SK-N-SH treated with all-trans-retinoic acid at 6 μM for 48 hours (cell line): ENCODE measurements around the gene TFDP1.

Experiments
- ATAC-seq: fragments of 200-7000 bp; cut with Tn5 transposase; 3 replicates; pipeline ENCODE4 v1.9.1; 2020; ENCODE audit warnings: mild to moderate bottlenecking, moderate library complexity
- ARNTL ChIP-seq: fragments of 450-650 bp; formaldehyde crosslinking; IDR thresholded peaks from 2 replicates; pipeline ENCODE4 v1.5.0; 2020; ENCODE audit warnings: low read depth, mild to moderate bottlenecking, moderate library complexity, borderline replicate concordance
- BACH2 ChIP-seq: fragments of 250-450 bp; sonication (Bioruptor Pico); IDR thresholded peaks from 2 replicates; pipeline ENCODE4 v1.9.0; 2021; ENCODE audit warnings: mild to moderate bottlenecking, borderline replicate concordance
- CSDC2 ChIP-seq: fragments of 250-450 bp; sonication (Bioruptor Pico); IDR thresholded peaks from 2 replicates; pipeline ENCODE4 v1.5.0; 2020; ENCODE audit warnings: mild to moderate bottlenecking, moderate library complexity
- ESRRG ChIP-seq: fragments of 250-450 bp; sonication (Bioruptor Pico); IDR thresholded peaks from 2 replicates; pipeline ENCODE4 v1.6.1; 2021; ENCODE audit warnings: mild to moderate bottlenecking
- ISL1 ChIP-seq: fragments of 250-450 bp; sonication (Bioruptor Pico); IDR thresholded peaks from 2 replicates; pipeline ENCODE4 v2.1.2; 2022; ENCODE audit warnings: mild to moderate bottlenecking, moderate library complexity
- PATZ1 ChIP-seq: fragments of 250-450 bp; sonication (Bioruptor Pico); IDR thresholded peaks from 2 replicates; pipeline ENCODE4 v1.8.0; 2020; ENCODE audit warnings: mild to moderate bottlenecking, moderate library complexity, borderline replicate concordance
- PPARA ChIP-seq: fragments of 250-450 bp; sonication (Bioruptor Pico); IDR thresholded peaks from 2 replicates; pipeline ENCODE4 v1.5.0; 2020; ENCODE audit warnings: mild to moderate bottlenecking, borderline replicate concordance
- RARB ChIP-seq: fragments of 250-450 bp; sonication (Bioruptor Pico); IDR thresholded peaks from 2 replicates; pipeline ENCODE4 v1.8.0; 2021; ENCODE audit warnings: mild to moderate bottlenecking, moderate library complexity
- SNAI2 ChIP-seq: fragments of 250-450 bp; sonication (Bioruptor Pico); IDR thresholded peaks from 2 replicates; pipeline ENCODE4 v1.5.0; 2020; ENCODE audit warnings: mild to moderate bottlenecking, moderate library complexity
- TCF4 ChIP-seq: fragments of 250-450 bp; sonication (Bioruptor Pico); IDR thresholded peaks from 2 replicates; pipeline ENCODE4 v1.8.0; 2021; ENCODE audit warnings: mild to moderate bottlenecking, moderate library complexity, borderline replicate concordance
- TOX ChIP-seq: fragments of 250-450 bp; sonication (Bioruptor Pico); IDR thresholded peaks from 2 replicates; pipeline ENCODE4 v1.8.0; 2021; ENCODE audit warnings: mild to moderate bottlenecking, moderate library complexity, borderline replicate concordance
- ZC3H10 ChIP-seq: fragments of 250-450 bp; sonication (Bioruptor Pico); IDR thresholded peaks from 2 replicates; pipeline ENCODE4 v1.5.1; 2021; ENCODE audit warnings: mild to moderate bottlenecking, moderate library complexity
- ZFP3 ChIP-seq: fragments of 250-450 bp; sonication (Bioruptor Pico); IDR thresholded peaks from 2 replicates; pipeline ENCODE4 v1.5.0; 2020; ENCODE audit warnings: mild to moderate bottlenecking, moderate library complexity
- ZFP30 ChIP-seq: fragments of 450-650 bp; formaldehyde crosslinking; IDR thresholded peaks from 2 replicates; pipeline ENCODE4 v1.5.0; 2022; ENCODE audit warnings: mild to moderate bottlenecking, moderate library complexity
- ZNF565 ChIP-seq: fragments of 450-650 bp; formaldehyde crosslinking; conservative IDR thresholded peaks from 2 replicates; pipeline ENCODE4 v1.5.0; 2020; ENCODE audit warnings: low read depth, mild to moderate bottlenecking, moderate library complexity
- ZNF70 ChIP-seq: fragments of 450-650 bp; formaldehyde crosslinking; IDR thresholded peaks from 2 replicates; pipeline ENCODE4 v1.5.0; 2020; ENCODE audit warnings: mild to moderate bottlenecking, moderate library complexity
- ZNF8 ChIP-seq: fragments of 450-650 bp; formaldehyde crosslinking; IDR thresholded peaks from 2 replicates; pipeline ENCODE4 v1.5.0; 2020; ENCODE audit warnings: mild to moderate bottlenecking, moderate library complexity
- TF ChIP-seq, protein P1 (sequence below): fragments of 250-450 bp; sonication (Bioruptor Pico); IDR thresholded peaks from 2 replicates; pipeline ENCODE4 v1.5.1; 2021; ENCODE audit warnings: mild to moderate bottlenecking, moderate library complexity
- TF ChIP-seq, protein P2 (sequence below): fragments of 250-450 bp; sonication (Bioruptor Pico); IDR thresholded peaks from 2 replicates; pipeline ENCODE4 v1.5.0; 2020; ENCODE audit warnings: mild to moderate bottlenecking, moderate library complexity
- TF ChIP-seq, protein P3 (sequence below): fragments of 250-450 bp; sonication (Bioruptor Pico); IDR thresholded peaks from 2 replicates; pipeline ENCODE4 v1.5.1; 2020; ENCODE audit warnings: low read depth, mild to moderate bottlenecking, moderate library complexity

Gene TFDP1

GRCh38 chr13:113618455-113618854 lies 33.9 kb downstream of the TFDP1 start:
- ATAC-seq = no peak
- TF ChIP-seq ZFP30 (CRISPR knock-in tag) (no peak), ESRRG (CRISPR knock-in tag) (no peak), ZNF565 (CRISPR knock-in tag) (no peak), TOX (CRISPR knock-in tag) (no peak), RARB (no peak), ZNF8 (CRISPR knock-in tag) (no peak), ARNTL (CRISPR knock-in tag) (no peak), TCF4 (no peak), PATZ1 (CRISPR knock-in tag) (no peak), ISL1 (CRISPR knock-in tag) (no peak), CSDC2 (CRISPR knock-in tag) (no peak), ZC3H10 (CRISPR knock-in tag) (no peak)
- TF ChIP-seq, protein P1, sequence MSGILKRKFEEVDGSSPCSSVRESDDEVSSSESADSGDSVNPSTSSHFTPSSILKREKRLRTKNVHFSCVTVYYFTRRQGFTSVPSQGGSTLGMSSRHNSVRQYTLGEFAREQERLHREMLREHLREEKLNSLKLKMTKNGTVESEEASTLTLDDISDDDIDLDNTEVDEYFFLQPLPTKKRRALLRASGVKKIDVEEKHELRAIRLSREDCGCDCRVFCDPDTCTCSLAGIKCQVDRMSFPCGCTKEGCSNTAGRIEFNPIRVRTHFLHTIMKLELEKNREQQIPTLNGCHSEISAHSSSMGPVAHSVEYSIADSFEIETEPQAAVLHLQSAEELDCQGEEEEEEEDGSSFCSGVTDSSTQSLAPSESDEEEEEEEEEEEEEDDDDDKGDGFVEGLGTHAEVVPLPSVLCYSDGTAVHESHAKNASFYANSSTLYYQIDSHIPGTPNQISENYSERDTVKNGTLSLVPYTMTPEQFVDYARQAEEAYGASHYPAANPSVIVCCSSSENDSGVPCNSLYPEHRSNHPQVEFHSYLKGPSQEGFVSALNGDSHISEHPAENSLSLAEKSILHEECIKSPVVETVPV (CRISPR knock-in tag) = no peak
- TF ChIP-seq, protein P2, sequence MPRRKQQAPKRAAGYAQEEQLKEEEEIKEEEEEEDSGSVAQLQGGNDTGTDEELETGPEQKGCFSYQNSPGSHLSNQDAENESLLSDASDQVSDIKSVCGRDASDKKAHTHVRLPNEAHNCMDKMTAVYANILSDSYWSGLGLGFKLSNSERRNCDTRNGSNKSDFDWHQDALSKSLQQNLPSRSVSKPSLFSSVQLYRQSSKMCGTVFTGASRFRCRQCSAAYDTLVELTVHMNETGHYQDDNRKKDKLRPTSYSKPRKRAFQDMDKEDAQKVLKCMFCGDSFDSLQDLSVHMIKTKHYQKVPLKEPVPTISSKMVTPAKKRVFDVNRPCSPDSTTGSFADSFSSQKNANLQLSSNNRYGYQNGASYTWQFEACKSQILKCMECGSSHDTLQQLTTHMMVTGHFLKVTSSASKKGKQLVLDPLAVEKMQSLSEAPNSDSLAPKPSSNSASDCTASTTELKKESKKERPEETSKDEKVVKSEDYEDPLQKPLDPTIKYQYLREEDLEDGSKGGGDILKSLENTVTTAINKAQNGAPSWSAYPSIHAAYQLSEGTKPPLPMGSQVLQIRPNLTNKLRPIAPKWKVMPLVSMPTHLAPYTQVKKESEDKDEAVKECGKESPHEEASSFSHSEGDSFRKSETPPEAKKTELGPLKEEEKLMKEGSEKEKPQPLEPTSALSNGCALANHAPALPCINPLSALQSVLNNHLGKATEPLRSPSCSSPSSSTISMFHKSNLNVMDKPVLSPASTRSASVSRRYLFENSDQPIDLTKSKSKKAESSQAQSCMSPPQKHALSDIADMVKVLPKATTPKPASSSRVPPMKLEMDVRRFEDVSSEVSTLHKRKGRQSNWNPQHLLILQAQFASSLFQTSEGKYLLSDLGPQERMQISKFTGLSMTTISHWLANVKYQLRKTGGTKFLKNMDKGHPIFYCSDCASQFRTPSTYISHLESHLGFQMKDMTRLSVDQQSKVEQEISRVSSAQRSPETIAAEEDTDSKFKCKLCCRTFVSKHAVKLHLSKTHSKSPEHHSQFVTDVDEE (CRISPR knock-in tag) = no peak
- TF ChIP-seq, protein P3, sequence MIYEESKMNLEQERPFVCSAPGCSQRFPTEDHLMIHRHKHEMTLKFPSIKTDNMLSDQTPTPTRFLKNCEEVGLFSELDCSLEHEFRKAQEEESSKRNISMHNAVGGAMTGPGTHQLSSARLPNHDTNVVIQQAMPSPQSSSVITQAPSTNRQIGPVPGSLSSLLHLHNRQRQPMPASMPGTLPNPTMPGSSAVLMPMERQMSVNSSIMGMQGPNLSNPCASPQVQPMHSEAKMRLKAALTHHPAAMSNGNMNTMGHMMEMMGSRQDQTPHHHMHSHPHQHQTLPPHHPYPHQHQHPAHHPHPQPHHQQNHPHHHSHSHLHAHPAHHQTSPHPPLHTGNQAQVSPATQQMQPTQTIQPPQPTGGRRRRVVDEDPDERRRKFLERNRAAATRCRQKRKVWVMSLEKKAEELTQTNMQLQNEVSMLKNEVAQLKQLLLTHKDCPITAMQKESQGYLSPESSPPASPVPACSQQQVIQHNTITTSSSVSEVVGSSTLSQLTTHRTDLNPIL = no peak

GRCh38 chr13:113620036-113620796 lies 35.7 kb downstream of the TFDP1 start:
- no peak; the same call in 2 of the 3 replicates for ATAC-seq

More at GRCh38 chr13:113620036-113620796, 35.7 kb downstream of the TFDP1 start:
- TF ChIP-seq CSDC2 (CRISPR knock-in tag) = no peak
- TF ChIP-seq PPARA = no peak
- no peak for TF ChIP-seq TOX (CRISPR knock-in tag)
- TF ChIP-seq ISL1 (CRISPR knock-in tag) = no peak
- no peak for TF ChIP-seq SNAI2 (CRISPR knock-in tag)
- TF ChIP-seq, protein P3 = no peak
- TF ChIP-seq ARNTL (CRISPR knock-in tag) = no peak
- no peak for TF ChIP-seq ZNF8 (CRISPR knock-in tag)
- no peak for TF ChIP-seq PATZ1 (CRISPR knock-in tag)
- no peak for TF ChIP-seq ZFP3 (CRISPR knock-in tag)
- no peak for TF ChIP-seq BACH2 (CRISPR knock-in tag)
- no peak for TF ChIP-seq ZC3H10 (CRISPR knock-in tag)
- TF ChIP-seq, protein P1 (CRISPR knock-in tag) = no peak
- no peak for TF ChIP-seq ZFP30 (CRISPR knock-in tag)
- no peak for TF ChIP-seq ZNF70 (CRISPR knock-in tag)
- no peak for TF ChIP-seq RARB
- TF ChIP-seq, all 23 proteins: peak for 0
